ENCODE data around the gene CAPZB. TPM values are rescaled to one million over a fixed set of nuclear protein-coding genes. Genes with fewer than 3 reads are reported as not detected.

The CAPZB gene
- polyA plus RNA-seq, 1 experiment = 312 TPM

GRCh38 chr1:19398309-19398760 lies 87.0 kb downstream of the CAPZB start:
- DNase-seq (ENCODE audit: low read depth, low spot score) = peak; percentile 90
- H3K9me3 ChIP-seq (ENCODE audit: control insufficient read depth, insufficient read depth, low read length) = no peaks in the 10 kb centered on the region
- ChIA-PET POLR2A (interaction anchor here (0.6 to 1.0 kb wide), 3 partner anchors 42 to 147 kb away, joined by 3 read pairs; no protein-coding TSS in a partner anchor), CTCF (interaction anchor here (0.6 to 4.3 kb wide), 19 partner anchors 11 to 255 kb away, joined by 3 to 18 read pairs (median 3); no protein-coding TSS in a partner anchor)
- H3K27ac ChIP-seq (ENCODE audit: low read depth, low read length) = peak overlapping the region; percentile 81
- TF ChIP-seq CTCF (IDR thresholded peaks at IDR 0.05; ENCODE audit: low read depth, low read length) = peak; percentile 73
- H3K27me3 ChIP-seq (ENCODE audit: control insufficient read depth, insufficient read depth, low read length) = no peaks in the 10 kb centered on the region
- no peak overlapping the region for H3K4me3 ChIP-seq (ENCODE audit: low read depth, low read length)

GRCh38 chr1:19397217-19397945 lies 88.0 kb downstream of the CAPZB start:
- ChIA-PET POLR2A (interaction anchor here (1.0 kb wide), 1 partner anchor 43 kb away, joined by 3 read pairs; no protein-coding TSS in a partner anchor), CTCF (interaction anchor here (0.6 to 2.1 kb wide), 9 partner anchors 10 to 257 kb away, joined by 3 to 8 read pairs (median 3); no protein-coding TSS in a partner anchor)
- H3K4me3 ChIP-seq (ENCODE audit: low read depth, low read length) = no peak overlapping the region
- no peak for DNase-seq (ENCODE audit: low read depth, low spot score)
- H3K27me3 ChIP-seq (ENCODE audit: control insufficient read depth, insufficient read depth, low read length) = no peaks in the 10 kb centered on the region
- no peak for TF ChIP-seq CTCF (IDR thresholded peaks at IDR 0.05; ENCODE audit: low read depth, low read length)
- H3K27ac ChIP-seq (ENCODE audit: low read depth, low read length) = peak overlapping the region; percentile 81
- no peaks in the 10 kb centered on the region for H3K9me3 ChIP-seq (ENCODE audit: control insufficient read depth, insufficient read depth, low read length)

- H3K27me3 ChIP-seq (ENCODE audit: control insufficient read depth, insufficient read depth, low read length) = no peaks in the 10 kb centered on the region
- ChIA-PET CTCF (interaction anchor here (0.7 to 2.2 kb wide), 3 partner anchors 10 to 265 kb away, joined by 4 to 7 read pairs (median 6); no protein-coding TSS in a partner anchor), POLR2A (interaction anchor here (0.7 kb wide), 1 partner anchor 10 kb away, joined by 4 read pairs; no protein-coding TSS in a partner anchor)
- H3K4me3 ChIP-seq (ENCODE audit: low read depth, low read length) = no peak overlapping the region
- no peak for DNase-seq (ENCODE audit: low read depth, low spot score)
- H3K27ac ChIP-seq (ENCODE audit: low read depth, low read length) = peak overlapping the region; percentile 57
- H3K9me3 ChIP-seq (ENCODE audit: control insufficient read depth, insufficient read depth, low read length) = no peaks in the 10 kb centered on the region
- no peak for TF ChIP-seq CTCF (IDR thresholded peaks at IDR 0.05; ENCODE audit: low read depth, low read length)
Observed at GRCh38 chr1:19396280-19396679, 89.1 kb downstream of the CAPZB start.

GRCh38 chr1:19395678-19396192 lies 89.6 kb downstream of the CAPZB start:
- POLR2A ChIA-PET = interaction anchor here (0.7 to 0.9 kb wide), 2 partner anchors 9 to 31 kb away, joined by 4 read pairs; no protein-coding TSS in a partner anchor
- DNase-seq (ENCODE audit: low read depth, low spot score) = no peak

More at GRCh38 chr1:19395678-19396192, 89.6 kb downstream of the CAPZB start:
- no peaks in the 10 kb centered on the region for H3K27me3 ChIP-seq (ENCODE audit: control insufficient read depth, insufficient read depth, low read length)
- no peaks in the 10 kb centered on the region for H3K9me3 ChIP-seq (ENCODE audit: control insufficient read depth, insufficient read depth, low read length)
- TF ChIP-seq CTCF (IDR thresholded peaks at IDR 0.05; ENCODE audit: low read depth, low read length) = peak; percentile 23; the same call in 1 of the 2 replicates
- CTCF ChIA-PET = interaction anchor here (0.6 to 2.2 kb wide), 5 partner anchors 10 to 490 kb away, joined by 4 to 8 read pairs (median 6); no protein-coding TSS in a partner anchor
- peak overlapping the region; percentile 57 for H3K27ac ChIP-seq (ENCODE audit: low read depth, low read length)
- no peak overlapping the region for H3K4me3 ChIP-seq (ENCODE audit: low read depth, low read length)
